ENCODE results near the gene GPR146. TPM values are rescaled to one million over a fixed set of nuclear protein-coding genes. Genes with fewer than 3 reads are reported as not detected.

Gene GPR146
- total RNA-seq, 4 donors from 2014 or later, result 26.9 to 61.7 (median 39.0) TPM

DNA sequence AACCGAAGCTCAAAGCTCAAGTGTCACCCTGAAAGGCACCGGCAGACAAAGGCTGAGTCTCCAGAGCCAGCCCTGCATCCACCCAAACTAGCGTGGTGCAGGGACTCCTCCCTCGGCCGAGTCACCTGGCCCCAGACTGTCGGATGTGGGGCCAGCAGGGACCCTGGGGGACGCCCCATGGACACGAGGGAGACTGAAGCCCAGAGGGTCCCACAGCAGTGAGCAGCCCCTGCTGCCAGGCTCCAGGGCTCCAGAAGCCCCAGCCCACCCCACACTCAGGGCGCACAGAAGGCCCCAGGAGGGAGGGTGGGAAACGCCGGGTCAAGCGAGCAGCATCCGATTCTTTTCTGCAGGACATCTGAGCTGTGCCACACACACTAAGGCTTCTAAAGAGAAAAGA is 20.2 kb downstream of the GPR146 start:
- no peak overlapping the region for H3K4me3 ChIP-seq (ENCODE audit: low read depth, poor library complexity, severe bottlenecking)
- intact Hi-C loops (cut with DNase I; ENCODE audit: low total_unique reads), result no loop called here
- 75 to 84% methylated on average over 13 of the region's 13 CpGs for WGBS, 2 donors
- TF ChIP-seq POLR2A (IDR thresholded peaks at IDR 0.05), result no peak
- TF ChIP-seq, protein P1, sequence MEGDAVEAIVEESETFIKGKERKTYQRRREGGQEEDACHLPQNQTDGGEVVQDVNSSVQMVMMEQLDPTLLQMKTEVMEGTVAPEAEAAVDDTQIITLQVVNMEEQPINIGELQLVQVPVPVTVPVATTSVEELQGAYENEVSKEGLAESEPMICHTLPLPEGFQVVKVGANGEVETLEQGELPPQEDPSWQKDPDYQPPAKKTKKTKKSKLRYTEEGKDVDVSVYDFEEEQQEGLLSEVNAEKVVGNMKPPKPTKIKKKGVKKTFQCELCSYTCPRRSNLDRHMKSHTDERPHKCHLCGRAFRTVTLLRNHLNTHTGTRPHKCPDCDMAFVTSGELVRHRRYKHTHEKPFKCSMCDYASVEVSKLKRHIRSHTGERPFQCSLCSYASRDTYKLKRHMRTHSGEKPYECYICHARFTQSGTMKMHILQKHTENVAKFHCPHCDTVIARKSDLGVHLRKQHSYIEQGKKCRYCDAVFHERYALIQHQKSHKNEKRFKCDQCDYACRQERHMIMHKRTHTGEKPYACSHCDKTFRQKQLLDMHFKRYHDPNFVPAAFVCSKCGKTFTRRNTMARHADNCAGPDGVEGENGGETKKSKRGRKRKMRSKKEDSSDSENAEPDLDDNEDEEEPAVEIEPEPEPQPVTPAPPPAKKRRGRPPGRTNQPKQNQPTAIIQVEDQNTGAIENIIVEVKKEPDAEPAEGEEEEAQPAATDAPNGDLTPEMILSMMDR (IDR thresholded peaks at IDR 0.05), result no peak
- DNase-seq (ENCODE audit: low spot score in 2 of 2), result no peak

DNA sequence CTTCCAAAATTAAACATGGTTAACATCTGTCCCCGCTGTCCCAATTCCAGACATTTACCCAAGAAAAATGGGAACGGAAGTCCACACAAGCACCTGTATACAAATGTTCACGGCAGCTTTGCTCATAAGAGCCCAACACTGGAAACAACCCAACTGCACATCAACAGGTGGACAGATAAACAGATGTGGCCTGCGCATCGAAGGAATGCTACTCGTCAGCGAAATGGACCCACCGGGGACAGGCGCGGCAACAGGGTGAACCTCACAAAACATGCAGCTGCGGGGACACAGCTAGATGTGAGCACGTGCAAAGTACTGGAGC is 20.9 kb downstream of the GPR146 start:
- WGBS, 2 donors, result 60 to 63% methylated on average over 12 of the region's 12 CpGs
- intact Hi-C loops (cut with DNase I; ENCODE audit: low total_unique reads), result loop anchor here (5.0 kb wide), 1 partner anchor 73 kb away; no protein-coding TSS in a partner anchor
- H3K4me3 ChIP-seq (ENCODE audit: low read depth, poor library complexity, severe bottlenecking), result no peak overlapping the region
- DNase-seq (ENCODE audit: low spot score in 2 of 2), result no peak
- TF ChIP-seq, protein P1 (IDR thresholded peaks at IDR 0.05), result no peak
- no peak for TF ChIP-seq POLR2A (IDR thresholded peaks at IDR 0.05)

DNA sequence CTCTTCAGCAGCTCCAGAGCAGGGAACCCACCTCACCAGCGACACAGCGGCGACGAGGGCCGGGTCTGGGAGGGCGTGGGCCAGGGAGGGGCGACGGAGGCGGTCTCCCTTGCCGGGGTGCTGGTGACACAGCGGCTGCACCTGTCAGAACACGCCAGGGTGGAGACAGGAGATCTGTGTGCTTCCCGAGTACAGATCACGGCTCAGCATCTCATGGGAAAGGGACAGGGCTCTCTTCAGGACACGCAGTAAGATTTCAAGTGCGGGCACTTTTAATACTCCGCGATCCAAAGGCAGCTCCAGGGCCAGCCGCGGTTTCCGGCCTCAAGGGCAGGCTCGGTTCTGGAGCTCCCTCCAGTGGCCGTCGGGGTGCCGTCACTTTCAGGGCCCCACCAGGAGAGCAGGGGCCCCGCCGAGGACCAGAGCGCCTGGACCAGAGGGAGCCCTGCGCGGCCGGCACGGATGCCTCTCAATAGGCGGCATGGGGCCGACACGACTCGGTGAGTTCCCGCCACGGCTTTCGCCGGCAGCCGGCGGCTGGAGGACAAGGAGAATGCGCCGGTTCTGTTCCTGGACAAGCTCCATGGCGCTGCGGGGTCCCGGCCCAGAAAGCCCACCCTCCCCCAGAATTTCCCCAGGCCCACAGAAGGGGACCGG is 21.4 kb downstream of the GPR146 start:
- intact Hi-C loops (cut with DNase I; ENCODE audit: low total_unique reads), result loop anchor here (5.0 kb wide), 1 partner anchor 73 kb away; no protein-coding TSS in a partner anchor
- peak; percentile 75 to 96 for DNase-seq (ENCODE audit: low spot score in 2 of 2)
- no peak overlapping the region for H3K4me3 ChIP-seq (ENCODE audit: low read depth, poor library complexity, severe bottlenecking)
- 10% methylated on average over 39 to 43 of the region's 48 CpGs for WGBS, 2 donors
- TF ChIP-seq, protein P1 (IDR thresholded peaks at IDR 0.05), result peak in 1 of 3 donors; percentile 78
- no peak for TF ChIP-seq POLR2A (IDR thresholded peaks at IDR 0.05)

DNA sequence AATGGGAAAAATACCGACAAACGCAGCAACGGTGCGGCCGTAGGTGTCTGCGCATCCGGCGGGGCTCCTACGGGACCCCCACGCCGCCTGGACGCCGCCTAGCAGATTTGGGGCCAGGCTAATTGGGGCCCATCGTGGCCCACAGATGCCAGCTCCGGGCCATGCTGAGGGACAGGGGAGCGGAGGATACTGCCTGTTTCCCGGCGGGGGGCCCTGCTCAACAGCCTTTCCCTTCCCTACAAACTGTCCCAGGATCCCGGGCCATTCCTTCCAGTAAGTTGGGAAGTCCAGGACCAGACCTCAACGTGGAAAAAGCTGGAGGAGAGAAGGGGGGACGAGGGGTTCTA is 21.9 kb downstream of the GPR146 start:
- 62 to 70% methylated on average over 15 to 20 of the region's 21 CpGs for WGBS, 2 donors
- intact Hi-C loops (cut with DNase I; ENCODE audit: low total_unique reads), result loop anchor here (5.0 kb wide), 1 partner anchor 74 kb away; no protein-coding TSS in a partner anchor
- no peak overlapping the region for H3K4me3 ChIP-seq (ENCODE audit: low read depth, poor library complexity, severe bottlenecking)

DNA sequence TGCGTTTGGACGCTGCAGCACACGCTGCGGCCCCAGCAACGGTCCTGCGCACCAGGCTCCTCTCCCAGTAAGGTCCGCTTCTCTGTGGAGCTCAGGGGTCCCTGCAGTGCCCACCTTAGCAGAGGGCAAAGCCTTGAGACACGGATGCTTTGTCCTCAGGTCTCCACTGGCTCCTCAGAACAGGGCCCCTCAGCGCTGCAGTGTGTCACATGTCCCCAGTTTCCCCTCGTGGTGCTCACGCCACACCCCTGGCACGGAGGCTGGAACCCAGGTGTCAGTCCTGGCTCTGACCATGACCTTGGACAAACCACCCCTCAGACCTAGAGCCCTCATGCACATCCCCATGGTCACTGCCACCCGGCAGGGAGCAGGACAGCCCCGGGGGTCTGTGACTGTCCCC is 23.7 kb downstream of the GPR146 start:
- intact Hi-C loops (cut with DNase I; ENCODE audit: low total_unique reads), result loop anchor here (5.0 kb wide), 1 partner anchor 76 kb away; no protein-coding TSS in a partner anchor
- no peak overlapping the region for H3K4me3 ChIP-seq (ENCODE audit: low read depth, poor library complexity, severe bottlenecking)
- no peak for TF ChIP-seq POLR2A (IDR thresholded peaks at IDR 0.05)
- TF ChIP-seq, protein P1 (IDR thresholded peaks at IDR 0.05), result no peak
- WGBS, 2 donors, result 91 to 92% methylated on average over 14 of the region's 14 CpGs
- DNase-seq (ENCODE audit: low spot score in 2 of 2), result no peak

More for the DNA sequence above, 21.9 kb downstream of the GPR146 start:
- DNase-seq (ENCODE audit: low spot score in 2 of 2), result no peak
- TF ChIP-seq POLR2A (IDR thresholded peaks at IDR 0.05), result no peak
- TF ChIP-seq, protein P1 (IDR thresholded peaks at IDR 0.05), result no peak

DNA sequence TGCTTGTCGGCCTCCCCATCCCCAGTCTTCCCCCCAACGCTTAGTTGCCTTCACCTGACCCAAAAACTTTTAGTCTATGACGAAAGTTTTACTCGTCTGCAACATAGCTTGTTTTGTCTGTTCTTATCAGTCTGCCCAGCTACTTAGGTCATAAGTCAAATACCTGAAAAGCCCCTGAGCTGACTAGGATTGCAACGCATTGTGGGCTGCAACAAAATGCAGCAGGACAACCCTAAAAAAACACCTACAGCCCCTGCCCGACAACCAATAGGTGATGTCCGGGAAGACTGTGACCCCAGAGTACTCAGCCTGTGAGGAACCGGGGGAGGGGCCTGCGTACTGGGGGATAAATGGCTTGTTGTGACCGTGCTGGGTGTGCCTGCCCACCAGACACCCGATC is 24.3 kb downstream of the GPR146 start:
- TF ChIP-seq POLR2A (IDR thresholded peaks at IDR 0.05), result no peak
- TF ChIP-seq, protein P1 (IDR thresholded peaks at IDR 0.05), result no peak
- H3K4me3 ChIP-seq (ENCODE audit: low read depth, poor library complexity, severe bottlenecking), result no peak overlapping the region
- intact Hi-C loops (cut with DNase I; ENCODE audit: low total_unique reads), result loop anchor here (5.0 kb wide), 1 partner anchor 76 kb away; no protein-coding TSS in a partner anchor
- no peak for DNase-seq (ENCODE audit: low spot score in 2 of 2)
- WGBS, 2 donors, result 93% methylated on average over 11 of the region's 11 CpGs

All from lower leg skin (tissue), 4 donors.